NB4 (cell line): ENCODE results near the gene KCNT2.

Experiments
- MYC ChIP-seq: IDR thresholded peaks from 2 replicates; pipeline ENCODE4 v1.6.1; 2011; ENCODE audit warnings: low read depth, low read length
- POLR2A ChIP-seq: IDR thresholded peaks from 2 replicates; pipeline ENCODE4 v1.6.1; 2011; ENCODE audit warnings: mild to moderate bottlenecking; ENCODE audit not compliant: insufficient read length; ENCODE audit errors: extremely low read depth
- TF ChIP-seq, protein P1 (sequence below): IDR thresholded peaks from one replicate; pipeline ENCODE4 v1.5.1; 2012; ENCODE audit warnings: low read depth, low read length
- TF ChIP-seq, protein P2 (sequence below): IDR thresholded peaks from 2 replicates; pipeline ENCODE4 v1.6.1; 2011; ENCODE audit warnings: low read depth, low read length

DNA sequence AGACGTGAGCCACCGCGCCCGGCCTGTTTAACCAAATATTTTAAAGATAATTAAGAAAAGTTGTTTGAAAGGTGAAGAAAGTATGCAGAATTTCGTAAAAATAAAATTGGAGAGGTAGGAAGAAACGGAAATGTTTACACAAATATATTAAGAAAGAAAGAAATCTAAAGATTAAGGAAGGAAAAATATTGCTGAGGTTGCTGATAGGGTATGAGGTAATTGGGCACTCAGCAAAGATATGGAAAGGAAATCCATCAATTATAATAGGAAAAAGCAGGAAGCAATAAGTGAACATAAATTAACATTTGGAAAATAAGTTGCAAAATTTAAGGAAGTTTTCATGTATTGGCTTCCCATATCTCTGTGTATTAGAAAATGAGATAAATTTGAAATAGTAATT is 225.9 kb downstream of the KCNT2 start:
- TF ChIP-seq, protein P1, sequence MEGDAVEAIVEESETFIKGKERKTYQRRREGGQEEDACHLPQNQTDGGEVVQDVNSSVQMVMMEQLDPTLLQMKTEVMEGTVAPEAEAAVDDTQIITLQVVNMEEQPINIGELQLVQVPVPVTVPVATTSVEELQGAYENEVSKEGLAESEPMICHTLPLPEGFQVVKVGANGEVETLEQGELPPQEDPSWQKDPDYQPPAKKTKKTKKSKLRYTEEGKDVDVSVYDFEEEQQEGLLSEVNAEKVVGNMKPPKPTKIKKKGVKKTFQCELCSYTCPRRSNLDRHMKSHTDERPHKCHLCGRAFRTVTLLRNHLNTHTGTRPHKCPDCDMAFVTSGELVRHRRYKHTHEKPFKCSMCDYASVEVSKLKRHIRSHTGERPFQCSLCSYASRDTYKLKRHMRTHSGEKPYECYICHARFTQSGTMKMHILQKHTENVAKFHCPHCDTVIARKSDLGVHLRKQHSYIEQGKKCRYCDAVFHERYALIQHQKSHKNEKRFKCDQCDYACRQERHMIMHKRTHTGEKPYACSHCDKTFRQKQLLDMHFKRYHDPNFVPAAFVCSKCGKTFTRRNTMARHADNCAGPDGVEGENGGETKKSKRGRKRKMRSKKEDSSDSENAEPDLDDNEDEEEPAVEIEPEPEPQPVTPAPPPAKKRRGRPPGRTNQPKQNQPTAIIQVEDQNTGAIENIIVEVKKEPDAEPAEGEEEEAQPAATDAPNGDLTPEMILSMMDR: no peak
- TF ChIP-seq POLR2A (no peak), MYC (no peak)
- TF ChIP-seq, protein P2, sequence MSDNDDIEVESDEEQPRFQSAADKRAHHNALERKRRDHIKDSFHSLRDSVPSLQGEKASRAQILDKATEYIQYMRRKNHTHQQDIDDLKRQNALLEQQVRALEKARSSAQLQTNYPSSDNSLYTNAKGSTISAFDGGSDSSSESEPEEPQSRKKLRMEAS: no peak
